Chondrocyte (in vitro differentiated cells): ENCODE results near the gene EIF3F. TPM values are rescaled to one million over a fixed set of nuclear protein-coding genes. Genes with fewer than 3 reads are reported as not detected.
A peak's percentile ranks its signal among the peaks of the same experiment; 100 is the strongest.

ENCODE experiments used
- DNase-seq: peaks from one replicate; pipeline ENCODE4 v3.0.0; 2021; ENCODE audit warnings: mixed read lengths, low spot score
- H3K27ac Mint-ChIP-seq: one replicate; pipeline ENCODE4 v1.8.0; 2021; ENCODE audit warnings: mild to moderate bottlenecking, moderate library complexity, mixed read lengths; ENCODE audit not compliant: unreplicated experiment
- H3K27me3 Mint-ChIP-seq: 2 replicates; pipeline ENCODE4 v1.8.0; 2021; ENCODE audit warnings: low read depth, mixed read lengths
- H3K36me3 Mint-ChIP-seq: 2 replicates; pipeline ENCODE4 v1.8.0; 2021; ENCODE audit warnings: low read depth, mixed read lengths
- H3K4me1 Mint-ChIP-seq: 2 replicates; pipeline ENCODE4 v1.8.0; 2021; ENCODE audit warnings: low read depth, mild to moderate bottlenecking, mixed read lengths
- H3K4me3 Mint-ChIP-seq: one replicate; pipeline ENCODE4 v1.8.0; 2021; ENCODE audit warnings: mild to moderate bottlenecking, moderate library complexity, mixed read lengths; ENCODE audit not compliant: unreplicated experiment
- H3K9me3 Mint-ChIP-seq: 2 replicates; pipeline ENCODE4 v1.8.0; 2021; ENCODE audit warnings: low read depth, mixed read lengths
- total RNA-seq: library from RNA; stranded (reverse); gene quantifications from 3 replicates; pipeline ENCODE4 v1.2.1, GENCODE V29; 2021
- TF ChIP-seq, protein P1 (sequence below): fragments of 200-600 bp; sonication (generic); IDR thresholded peaks from 2 replicates; pipeline ENCODE4 v1.5.0; 2021; ENCODE audit warnings: antibody characterized with exemption, mild to moderate bottlenecking, moderate library complexity

EIF3F gene
- total RNA-seq, 1 donor from 2014 or later: 225 TPM

DNA sequence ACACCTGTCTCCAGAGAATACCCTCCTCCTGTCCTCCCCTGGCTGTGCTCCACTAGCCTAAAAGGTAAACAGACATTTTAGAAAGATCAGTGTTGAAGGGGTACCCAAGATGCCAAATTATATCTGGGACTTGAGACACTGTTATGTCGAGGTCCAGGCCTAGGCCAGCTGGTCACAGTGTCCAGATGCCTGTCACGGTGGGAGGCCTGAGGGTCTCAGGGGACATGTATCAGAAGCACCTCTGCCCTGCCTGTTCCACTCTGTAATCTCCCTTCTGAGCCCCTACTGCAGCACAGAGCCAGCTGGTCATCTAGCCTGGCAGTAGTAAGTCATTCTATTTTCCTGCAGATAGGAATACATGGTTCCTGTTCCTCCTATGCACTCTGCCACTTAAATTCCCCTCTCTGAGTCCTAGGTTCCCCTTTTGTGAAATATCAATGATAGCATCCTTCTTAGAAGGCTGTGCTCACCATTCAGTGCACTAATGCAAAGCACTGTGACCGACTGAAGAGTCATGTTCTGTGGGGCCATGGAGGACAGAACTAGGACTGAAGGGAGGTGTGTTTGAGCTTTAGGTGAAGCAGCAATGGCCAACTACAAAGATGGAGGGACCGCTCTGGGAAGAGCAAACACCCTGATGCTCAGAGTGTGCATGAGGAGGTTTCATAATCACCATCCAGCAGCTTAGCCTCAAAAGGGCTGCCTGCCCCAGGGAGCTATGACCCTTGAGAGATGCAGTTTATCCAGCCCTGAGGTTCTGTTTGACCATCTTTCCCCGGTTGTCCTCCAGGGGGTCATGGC is 49.1 kb downstream of the EIF3F start:
- no peaks in the 10 kb centered on the region for H3K36me3 Mint-ChIP-seq
- H3K4me3 Mint-ChIP-seq: no peak overlapping the region
- peaks cover 33% of the 10 kb centered on the region for H3K27me3 Mint-ChIP-seq
- H3K4me1 Mint-ChIP-seq: peaks cover 13% of the 10 kb centered on the region
- TF ChIP-seq, protein P1, sequence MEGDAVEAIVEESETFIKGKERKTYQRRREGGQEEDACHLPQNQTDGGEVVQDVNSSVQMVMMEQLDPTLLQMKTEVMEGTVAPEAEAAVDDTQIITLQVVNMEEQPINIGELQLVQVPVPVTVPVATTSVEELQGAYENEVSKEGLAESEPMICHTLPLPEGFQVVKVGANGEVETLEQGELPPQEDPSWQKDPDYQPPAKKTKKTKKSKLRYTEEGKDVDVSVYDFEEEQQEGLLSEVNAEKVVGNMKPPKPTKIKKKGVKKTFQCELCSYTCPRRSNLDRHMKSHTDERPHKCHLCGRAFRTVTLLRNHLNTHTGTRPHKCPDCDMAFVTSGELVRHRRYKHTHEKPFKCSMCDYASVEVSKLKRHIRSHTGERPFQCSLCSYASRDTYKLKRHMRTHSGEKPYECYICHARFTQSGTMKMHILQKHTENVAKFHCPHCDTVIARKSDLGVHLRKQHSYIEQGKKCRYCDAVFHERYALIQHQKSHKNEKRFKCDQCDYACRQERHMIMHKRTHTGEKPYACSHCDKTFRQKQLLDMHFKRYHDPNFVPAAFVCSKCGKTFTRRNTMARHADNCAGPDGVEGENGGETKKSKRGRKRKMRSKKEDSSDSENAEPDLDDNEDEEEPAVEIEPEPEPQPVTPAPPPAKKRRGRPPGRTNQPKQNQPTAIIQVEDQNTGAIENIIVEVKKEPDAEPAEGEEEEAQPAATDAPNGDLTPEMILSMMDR: no peak
- no peak overlapping the region for H3K27ac Mint-ChIP-seq
- DNase-seq: peak; percentile 42
- no peaks in the 10 kb centered on the region for H3K9me3 Mint-ChIP-seq

- TF ChIP-seq, protein P1: no peak
- Mint-ChIP-seq H3K27ac (no peak overlapping the region), H3K4me3 (no peak overlapping the region), H3K4me1 (peaks cover 13% of the 10 kb centered on the region), H3K9me3 (no peaks in the 10 kb centered on the region), H3K27me3 (peaks cover 40% of the 10 kb centered on the region), H3K36me3 (no peaks in the 10 kb centered on the region)
- DNase-seq: peak; percentile 37
These were observed 49.8 kb downstream of the EIF3F start for GRCh38 chr11:8036986-8037385.

DNA sequence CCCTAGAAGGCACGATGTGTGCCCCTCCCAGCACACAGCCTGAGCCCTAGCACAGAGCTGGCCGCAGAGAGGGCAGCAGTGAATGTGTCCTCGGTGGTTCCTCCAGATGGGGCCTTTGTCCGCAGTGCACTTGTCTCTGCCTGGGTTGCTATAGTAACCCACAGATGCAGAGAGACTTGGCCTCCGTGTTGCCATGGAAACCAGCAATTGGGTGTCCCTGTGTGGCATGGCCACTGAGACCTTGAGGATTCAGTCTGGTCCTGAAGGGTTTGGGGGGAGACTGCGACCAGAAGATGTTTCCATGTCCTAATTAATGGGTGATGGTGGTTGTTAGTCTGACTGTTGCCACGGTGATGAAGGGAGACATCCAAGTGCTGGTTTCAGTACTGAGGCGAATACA is 51.3 kb downstream of the EIF3F start:
- Mint-ChIP-seq H3K27ac (no peak overlapping the region), H3K4me3 (no peak overlapping the region), H3K27me3 (peaks cover 38% of the 10 kb centered on the region), H3K9me3 (no peaks in the 10 kb centered on the region), H3K4me1 (peaks cover 8% of the 10 kb centered on the region), H3K36me3 (no peaks in the 10 kb centered on the region)
- peak; percentile 15 for DNase-seq
- TF ChIP-seq, protein P1: no peak

DNA sequence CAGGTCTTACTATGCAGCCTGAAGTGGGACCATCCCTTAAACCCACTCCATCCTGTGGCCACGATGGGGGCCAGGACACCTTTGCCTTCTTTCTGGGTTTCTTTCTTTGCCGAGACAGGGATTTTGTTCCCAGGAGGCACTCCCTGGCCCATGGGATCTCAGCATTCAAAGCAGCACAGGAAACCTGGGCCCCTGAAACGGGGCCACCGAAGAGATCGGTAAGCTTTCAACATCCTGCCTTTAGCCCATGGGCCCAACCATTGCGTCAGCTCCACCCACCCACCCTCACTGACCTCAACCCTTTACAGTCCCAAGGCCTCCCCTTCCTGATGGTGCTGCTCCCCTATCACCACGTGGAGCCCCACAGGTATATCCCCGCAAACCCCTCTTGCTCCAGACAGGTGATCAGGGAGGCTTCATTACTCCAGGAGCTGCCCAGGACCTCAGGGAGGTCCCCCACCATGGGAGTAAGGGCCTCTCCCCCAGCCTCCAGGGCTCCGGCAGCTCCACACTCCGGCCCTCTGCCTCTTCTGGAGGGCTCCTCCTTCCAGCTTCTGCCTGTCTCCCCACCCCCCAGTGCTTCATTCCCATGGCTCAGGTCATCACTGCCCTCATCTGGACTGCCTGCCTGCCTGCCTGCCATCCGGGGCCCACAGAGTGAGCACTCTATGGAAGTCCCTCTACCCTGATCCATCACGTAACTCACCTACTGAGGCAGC is 51.8 kb downstream of the EIF3F start:
- Mint-ChIP-seq H3K4me1 (peaks cover 6% of the 10 kb centered on the region), H3K4me3 (no peak overlapping the region), H3K36me3 (no peaks in the 10 kb centered on the region), H3K27me3 (peaks cover 43% of the 10 kb centered on the region), H3K9me3 (no peaks in the 10 kb centered on the region), H3K27ac (no peak overlapping the region)
- DNase-seq: peak; percentile 64
- TF ChIP-seq, protein P1: no peak

- H3K4me3 Mint-ChIP-seq: no peak overlapping the region
- H3K36me3 Mint-ChIP-seq: no peaks in the 10 kb centered on the region
- no peaks in the 10 kb centered on the region for H3K9me3 Mint-ChIP-seq
- peaks cover 49% of the 10 kb centered on the region for H3K27me3 Mint-ChIP-seq
- peaks cover 6% of the 10 kb centered on the region for H3K4me1 Mint-ChIP-seq
- DNase-seq: peak; percentile 66
- no peak overlapping the region for H3K27ac Mint-ChIP-seq
- TF ChIP-seq, protein P1: no peak
These were observed 52.6 kb downstream of the EIF3F start for GRCh38 chr11:8039530-8040260.
